Stimulated activated CD4-positive, alpha-beta T cell treated with anti-CD3 and anti-CD28 coated beads, Interleukin-4, amount 100 ng/mL, for 4 hours (primary cell): ENCODE measurements around the gene SLC9A5.

Experiments used
- DNase-seq, 2 experiments: peaks; one replicate each; pipeline ENCODE4 v3.0.0-alpha.2; 2020

The SLC9A5 gene

DNA sequence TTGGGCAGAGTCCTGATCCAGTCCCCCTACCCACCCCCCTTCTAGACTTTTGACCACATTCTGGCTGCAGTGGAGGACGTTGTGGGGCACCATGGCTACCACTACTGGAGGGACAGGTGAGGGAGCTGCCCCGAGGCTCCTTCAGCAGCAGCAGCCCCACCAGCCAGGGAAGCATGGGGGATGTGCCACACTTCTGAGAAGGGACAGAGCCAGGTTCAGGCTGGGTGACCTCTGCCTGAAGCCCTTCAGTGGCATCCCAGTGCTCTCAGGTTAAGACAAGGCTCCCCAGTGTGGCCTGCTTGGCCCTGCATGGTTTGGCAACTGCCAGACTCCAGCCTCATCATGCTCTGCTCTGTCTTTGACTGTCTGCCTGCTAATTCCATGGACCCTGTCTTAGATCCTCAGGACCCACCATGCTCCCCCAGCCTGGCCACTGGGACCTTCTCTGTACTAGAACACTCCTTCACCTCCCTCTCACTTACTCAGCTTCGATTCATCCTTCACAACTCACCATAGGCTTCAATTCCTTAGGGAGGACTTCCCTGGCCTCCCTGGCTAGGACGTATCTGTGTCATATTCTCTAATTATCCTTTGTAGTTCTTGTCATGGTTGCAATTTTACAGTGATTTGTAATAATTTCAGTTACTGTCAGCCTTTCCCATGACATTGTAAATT is 8.8 kb downstream of the SLC9A5 start:
- no peak for DNase-seq

DNA sequence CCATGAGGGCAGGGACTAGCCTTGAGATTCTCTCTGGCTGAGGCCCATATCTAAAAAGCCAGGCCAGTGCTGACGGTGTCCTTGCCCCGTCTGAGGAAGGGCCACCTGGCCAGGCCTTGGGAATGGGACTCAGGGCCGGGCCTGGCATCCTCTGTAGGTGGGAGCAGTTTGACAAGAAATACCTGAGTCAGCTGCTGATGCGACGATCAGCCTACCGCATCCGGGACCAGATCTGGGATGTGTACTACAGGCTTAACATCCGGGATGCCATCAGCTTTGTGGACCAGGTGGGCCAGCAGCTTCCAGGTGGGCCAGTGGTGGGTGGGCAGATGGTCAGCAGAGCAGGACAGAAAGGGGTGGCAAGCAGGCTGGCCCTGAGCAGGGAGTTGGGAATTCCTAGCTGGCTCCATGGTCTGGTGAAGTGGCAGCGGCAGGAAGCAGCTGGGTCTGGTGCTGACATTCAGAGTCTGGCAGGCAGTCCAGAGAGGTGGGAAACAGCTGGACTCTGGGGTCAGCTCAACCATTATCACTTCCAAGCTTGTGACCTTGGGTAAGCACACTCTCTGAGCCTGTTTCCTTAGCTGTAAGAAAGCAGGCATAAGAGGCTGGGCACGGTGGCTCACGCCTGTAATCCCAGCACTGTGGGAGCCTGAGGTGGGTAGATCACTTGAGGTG is 9.5 kb downstream of the SLC9A5 start:
- no peak for DNase-seq

- no peak for DNase-seq
These were observed 10.9 kb downstream of the SLC9A5 start for GRCh38 chr16:67259705-67260104.

- no peak for DNase-seq
These were observed 11.8 kb downstream of the SLC9A5 start for GRCh38 chr16:67260426-67261063.

DNA sequence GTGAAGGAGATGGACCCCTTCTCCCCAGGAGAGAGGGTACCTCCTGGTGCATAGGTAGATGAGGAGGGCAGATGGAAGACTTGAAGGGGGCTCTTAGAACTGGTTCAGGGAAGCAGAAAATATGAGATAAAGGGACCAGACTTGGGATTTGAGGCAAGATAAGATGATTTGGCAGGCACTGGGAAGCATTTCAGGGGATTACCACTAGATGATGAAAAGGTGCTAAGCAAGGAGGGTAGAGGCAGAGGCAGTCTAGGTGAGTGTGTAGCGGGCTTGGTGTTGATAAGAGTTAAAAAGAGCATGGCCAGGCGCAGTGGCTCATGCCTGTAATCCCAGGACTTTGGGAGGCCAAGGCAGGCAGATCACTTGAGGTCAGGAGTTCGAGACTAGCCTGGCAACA is 14.4 kb downstream of the SLC9A5 start:
- DNase-seq = no peak

- no peak for DNase-seq
These were observed 15.5 kb downstream of the SLC9A5 start for GRCh38 chr16:67264277-67264676.

GRCh38 chr16:67264866-67265265 is 16.1 kb downstream of the SLC9A5 start:
- no peak for DNase-seq

DNA sequence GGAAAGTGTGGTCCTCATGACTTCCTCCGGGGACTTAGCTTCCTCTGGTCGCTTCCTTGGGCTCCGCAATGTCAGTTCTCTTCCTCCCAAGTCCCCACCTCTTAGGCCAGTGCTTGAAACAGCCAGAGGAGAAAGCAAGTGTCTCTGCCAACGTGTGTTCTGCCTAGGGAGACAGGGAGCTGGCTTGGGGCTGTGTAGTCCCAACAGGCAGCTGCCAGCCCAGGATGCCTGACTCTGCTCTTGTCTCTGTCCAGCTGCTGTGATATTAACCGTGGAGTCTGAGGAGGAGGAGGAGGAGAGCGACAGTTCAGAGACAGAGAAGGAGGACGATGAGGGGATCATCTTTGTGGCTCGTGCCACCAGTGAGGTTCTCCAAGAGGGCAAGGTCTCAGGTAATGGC is 17.1 kb downstream of the SLC9A5 start:
- no peak for DNase-seq

- DNase-seq = no peak
These were observed 19.4 kb downstream of the SLC9A5 start for GRCh38 chr16:67268136-67268579.

DNA sequence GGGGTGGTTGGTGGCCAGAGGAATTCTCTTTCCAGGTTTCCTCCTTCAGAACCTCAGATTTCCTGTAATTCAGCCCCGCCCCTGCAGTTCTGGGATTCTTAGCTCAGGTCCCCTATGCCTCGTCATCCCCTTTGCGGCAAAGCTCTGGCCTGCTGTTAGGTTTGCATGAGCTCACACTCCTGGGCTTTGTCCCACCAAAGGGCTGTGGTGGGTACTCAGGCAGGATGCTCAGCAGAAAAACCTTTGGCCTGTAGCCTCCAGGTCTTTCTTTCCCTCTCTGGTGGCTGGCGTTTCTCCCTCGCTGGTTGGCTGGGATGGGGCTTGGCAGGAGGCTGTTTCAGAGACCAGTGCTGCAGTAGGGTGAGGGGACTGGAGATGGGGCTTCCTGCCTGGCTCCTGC is 21.0 kb downstream of the SLC9A5 start:
- no peak for DNase-seq

GRCh38 chr16:67270931-67271338 is 22.2 kb downstream of the SLC9A5 start:
- no peak for DNase-seq

GRCh38 chr16:67271446-67271845 is 22.7 kb downstream of the SLC9A5 start:
- no peak for DNase-seq

DNA sequence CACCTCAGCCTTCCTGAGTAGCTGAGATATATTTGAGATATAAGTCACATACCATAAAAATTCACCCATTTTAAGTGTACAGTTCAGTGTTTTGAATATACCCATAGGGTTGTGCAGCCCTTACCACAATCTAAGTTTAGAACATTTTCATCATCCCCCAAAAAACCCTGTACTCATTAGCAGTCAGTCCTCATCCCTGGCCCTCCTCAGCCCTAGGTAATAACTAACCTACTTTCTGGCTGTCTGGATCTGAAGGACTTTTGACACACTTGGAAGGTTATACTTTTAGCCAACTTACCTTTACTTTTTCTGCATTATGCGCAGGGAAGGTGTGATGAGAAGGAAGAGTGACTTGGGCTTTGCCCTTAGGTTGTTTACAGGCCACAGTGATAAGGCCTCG is 26.5 kb downstream of the SLC9A5 start:
- no peak for DNase-seq

DNA sequence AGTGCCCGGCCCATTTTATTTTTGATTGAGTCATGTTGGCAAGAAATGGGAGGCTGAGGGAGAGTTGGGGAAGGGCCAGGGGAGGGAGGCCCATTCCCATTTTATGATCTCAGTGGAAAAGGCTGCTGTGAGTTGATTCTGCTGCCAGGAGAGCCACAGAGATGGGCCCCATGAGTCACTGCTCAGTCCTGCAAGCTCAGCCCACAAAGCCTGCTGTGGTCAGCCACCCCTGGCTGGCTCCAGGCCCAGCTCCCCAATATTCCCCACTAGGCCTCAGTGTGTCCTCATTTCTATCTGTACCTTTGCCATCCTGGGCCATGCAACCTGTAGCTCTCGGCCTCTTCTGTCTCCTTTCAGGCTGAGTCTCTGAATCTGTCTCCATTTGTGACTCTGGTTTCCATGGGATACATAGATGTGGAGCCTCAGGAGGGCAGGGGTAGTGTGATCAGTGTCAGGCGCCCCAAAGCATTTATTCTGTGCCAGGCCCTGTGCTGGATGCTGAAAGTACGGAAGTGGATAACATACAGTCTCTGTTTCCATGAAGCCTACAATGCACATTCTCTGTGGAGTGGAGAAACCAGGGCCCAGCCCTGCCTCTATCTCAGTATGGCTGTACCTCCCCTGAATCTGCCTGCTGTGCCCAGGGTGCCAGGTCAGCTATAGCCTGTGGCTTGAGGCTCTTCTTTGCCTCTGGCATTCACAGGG is 28.7 kb downstream of the SLC9A5 start:
- DNase-seq = no peak

DNA sequence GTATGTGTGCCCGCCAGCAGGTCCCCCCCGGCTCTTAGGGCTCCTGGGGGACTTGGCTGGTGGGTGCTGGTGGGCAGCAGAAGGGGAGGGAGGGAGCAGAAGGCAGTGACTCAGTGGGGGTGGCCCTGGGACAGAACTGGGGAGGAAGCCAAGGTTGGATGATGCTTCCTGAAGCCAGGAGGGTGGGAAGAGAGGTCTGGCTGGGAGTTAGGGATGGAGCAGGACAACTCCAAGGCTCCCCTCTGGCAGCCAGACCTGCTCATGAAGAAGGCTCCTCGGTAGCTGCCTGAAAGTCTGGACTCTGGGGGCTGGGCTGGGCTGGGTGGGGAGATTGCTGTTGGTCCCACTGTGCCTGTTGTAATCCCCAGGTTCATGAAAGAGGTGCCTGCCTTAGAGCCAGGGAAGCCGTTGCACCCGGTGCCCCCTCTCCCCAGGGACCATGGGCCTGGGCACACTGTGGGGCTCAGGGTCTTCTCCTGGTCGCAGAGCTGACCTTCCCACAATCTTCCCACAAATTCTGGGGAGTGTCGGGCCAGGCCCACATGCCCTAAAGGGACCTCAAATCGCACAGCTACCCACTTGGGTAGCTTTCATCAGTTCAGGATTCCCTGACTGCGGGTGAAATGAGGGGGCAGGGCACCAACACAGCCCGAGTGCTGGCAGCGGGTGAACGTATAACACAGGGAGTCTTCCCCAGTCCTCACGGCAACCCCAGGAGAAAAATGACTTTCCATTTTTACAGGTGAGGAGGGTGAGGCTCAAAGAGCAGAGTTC is 29.4 kb downstream of the SLC9A5 start:
- no peak for DNase-seq

- peak in 1 of 2 experiments; percentile 43 for DNase-seq
These were observed 30.1 kb downstream of the SLC9A5 start for GRCh38 chr16:67278773-67279295.

GRCh38 chr16:67279296-67280089 is 30.7 kb downstream of the SLC9A5 start, which contains the start of gene PLEKHG4:
Gene PLEKHG4 (plus strand): TSS chr16:67279532. CDS start chr16:67280045, 513 bp downstream.
- DNase-seq = peak; percentile 78 to 81

- DNase-seq = no peak
These were observed 31.6 kb downstream of the SLC9A5 start for GRCh38 chr16:67280090-67281015.

DNA sequence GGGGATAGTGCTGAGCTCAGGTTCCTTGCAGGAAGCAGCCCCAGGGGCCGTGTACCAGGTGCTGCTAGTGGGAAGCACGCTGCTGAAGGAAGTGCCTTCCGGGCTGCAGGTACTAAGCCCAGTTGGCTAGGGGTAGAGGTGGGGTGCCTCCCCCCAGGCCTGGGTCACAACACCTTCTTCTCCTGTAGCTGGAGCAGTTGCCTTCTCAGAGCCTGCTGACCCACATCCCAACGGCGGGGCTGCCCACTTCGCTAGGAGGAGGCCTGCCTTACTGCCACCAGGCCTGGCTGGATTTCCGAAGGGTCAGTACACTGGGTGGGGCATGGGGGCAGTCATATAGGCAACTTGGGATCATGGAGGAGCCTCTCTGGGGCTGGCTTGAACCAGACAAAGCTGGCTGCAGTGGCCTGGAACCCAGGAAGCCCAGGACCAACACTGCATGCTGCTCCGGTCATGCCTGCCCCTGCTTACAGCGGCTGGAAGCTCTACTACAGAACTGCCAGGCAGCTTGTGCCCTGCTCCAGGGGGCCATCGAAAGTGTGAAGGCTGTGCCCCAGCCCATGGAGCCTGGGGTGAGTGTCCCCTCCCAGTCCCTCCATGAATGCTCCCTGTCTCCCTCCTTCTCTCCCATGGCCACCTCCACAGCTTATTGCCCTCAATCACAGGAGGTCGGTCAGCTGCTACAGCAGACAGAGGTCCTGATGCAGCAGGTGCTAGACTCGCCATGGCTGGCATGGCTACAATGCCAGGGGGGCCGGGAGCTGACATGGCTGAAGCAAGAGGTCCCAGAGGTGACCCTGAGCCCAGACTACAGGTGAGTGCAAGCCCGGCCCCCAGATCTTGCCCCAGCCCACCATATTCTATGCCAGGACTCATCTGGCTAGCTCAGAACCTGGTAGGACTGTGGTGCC is 33.0 kb downstream of the SLC9A5 start:
- DNase-seq = no peak
